ENCODE measurements around the gene SPAG6. TPM values are rescaled to one million over a fixed set of nuclear protein-coding genes. Genes with fewer than 3 reads are reported as not detected.

SPAG6 gene
- total and polyA plus RNA-seq, 9 of the 15 experiments (the other 6 are each of a cell fraction or from before 2014, with no cell fraction given): 3.5 to 23.1 (median 11.8) TPM

DNA sequence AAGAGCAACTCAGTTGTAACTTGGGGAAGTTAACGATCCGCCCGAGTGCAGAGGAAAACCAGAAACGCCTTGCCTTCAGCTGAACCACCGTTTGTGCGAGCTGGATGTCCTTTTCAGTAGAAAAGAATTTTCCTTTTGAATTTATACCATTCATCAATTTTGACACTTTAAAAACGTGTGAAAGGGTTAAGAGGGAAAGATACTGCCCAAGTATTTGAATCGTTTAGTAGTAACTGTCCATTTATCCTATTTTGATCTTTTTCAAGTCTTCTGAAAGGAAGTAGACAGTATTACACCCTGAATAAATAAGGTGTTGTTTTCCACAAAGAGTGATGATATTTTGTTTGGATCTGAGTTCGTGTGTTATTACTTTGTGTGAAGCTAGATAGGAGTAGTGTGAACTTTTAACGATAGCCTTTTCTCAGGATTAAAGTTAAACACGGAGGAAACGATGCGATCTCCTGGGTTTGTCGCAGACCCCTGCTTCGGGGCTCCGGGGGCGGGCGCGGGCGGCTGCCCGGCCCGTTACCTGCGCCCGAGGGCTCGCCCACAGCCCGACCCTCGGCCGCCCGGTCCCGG, 25.2 kb upstream of the SPAG6 start (continued):
- TF ChIP-seq UBTF (IDR thresholded peaks at IDR 0.05; ENCODE audit: borderline replicate concordance in 1 of 2, low read depth in 2 of 2, low read length in 2 of 2): peak; percentile 28 to 71; a peak in 1 of 4 replicates
- peak; percentile 39; the same call in 1 of the 2 replicates for TF ChIP-seq RBFOX2 (IDR thresholded peaks at IDR 0.05; ENCODE audit: low read depth, low read length)
- TF ChIP-seq ZNF584 (CRISPR knock-in tag; IDR thresholded peaks at IDR 0.05; ENCODE audit: low read depth): no peak
- no peak for TF ChIP-seq RBM39 (optimal IDR thresholded peaks at IDR 0.05; ENCODE audit: low read depth, low read length)
- TF ChIP-seq, protein P1, sequence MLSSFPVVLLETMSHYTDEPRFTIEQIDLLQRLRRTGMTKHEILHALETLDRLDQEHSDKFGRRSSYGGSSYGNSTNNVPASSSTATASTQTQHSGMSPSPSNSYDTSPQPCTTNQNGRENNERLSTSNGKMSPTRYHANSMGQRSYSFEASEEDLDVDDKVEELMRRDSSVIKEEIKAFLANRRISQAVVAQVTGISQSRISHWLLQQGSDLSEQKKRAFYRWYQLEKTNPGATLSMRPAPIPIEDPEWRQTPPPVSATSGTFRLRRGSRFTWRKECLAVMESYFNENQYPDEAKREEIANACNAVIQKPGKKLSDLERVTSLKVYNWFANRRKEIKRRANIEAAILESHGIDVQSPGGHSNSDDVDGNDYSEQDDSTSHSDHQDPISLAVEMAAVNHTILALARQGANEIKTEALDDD (IDR thresholded peaks at IDR 0.05): peak; percentile 66
- no peak for TF ChIP-seq CBX3 (IDR thresholded peaks at IDR 0.05; ENCODE audit: borderline replicate concordance in 1 of 2, low read length in 2 of 2)
- TF ChIP-seq ZNF124 (CRISPR knock-in tag; IDR thresholded peaks at IDR 0.05): no peak
- TF ChIP-seq SETDB1 (IDR thresholded peaks at IDR 0.05; ENCODE audit: low read length): no peak
- peak; percentile 8 for TF ChIP-seq ASH1L (IDR thresholded peaks at IDR 0.05; ENCODE audit: borderline replicate concordance, low read depth, partially characterized antibody)
- TF ChIP-seq ARID1B (IDR thresholded peaks at IDR 0.05): 0 out of 2 replicates have a peak, but pooled peaks have one; percentile 17
- TF ChIP-seq SMARCE1 (IDR thresholded peaks at IDR 0.05): 0 out of 2 replicates have a peak, but pooled peaks have one; percentile 45
- TF ChIP-seq ZBTB8A (IDR thresholded peaks at IDR 0.05; ENCODE audit: partially characterized antibody): no peak
- peak; percentile 82 for TF ChIP-seq MEIS2 (IDR thresholded peaks at IDR 0.05; ENCODE audit: partially characterized antibody)
- TF ChIP-seq BCLAF1 (IDR thresholded peaks at IDR 0.05; ENCODE audit: borderline replicate concordance in 1 of 2, control insufficient read depth in 1 of 2, low read depth in 2 of 2, low read length in 1 of 2): no peak
- peak; percentile 51 for TF ChIP-seq POLR2A (conservative IDR thresholded peaks at IDR 0.05)
- TF ChIP-seq, protein P2, sequence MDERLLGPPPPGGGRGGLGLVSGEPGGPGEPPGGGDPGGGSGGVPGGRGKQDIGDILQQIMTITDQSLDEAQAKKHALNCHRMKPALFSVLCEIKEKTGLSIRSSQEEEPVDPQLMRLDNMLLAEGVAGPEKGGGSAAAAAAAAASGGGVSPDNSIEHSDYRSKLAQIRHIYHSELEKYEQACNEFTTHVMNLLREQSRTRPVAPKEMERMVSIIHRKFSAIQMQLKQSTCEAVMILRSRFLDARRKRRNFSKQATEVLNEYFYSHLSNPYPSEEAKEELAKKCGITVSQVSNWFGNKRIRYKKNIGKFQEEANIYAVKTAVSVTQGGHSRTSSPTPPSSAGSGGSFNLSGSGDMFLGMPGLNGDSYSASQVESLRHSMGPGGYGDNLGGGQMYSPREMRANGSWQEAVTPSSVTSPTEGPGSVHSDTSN (CRISPR knock-in tag; IDR thresholded peaks at IDR 0.05; ENCODE audit: low read depth): no peak
- TF ChIP-seq, protein P2 (tag; conservative IDR thresholded peaks at IDR 0.05; ENCODE audit: low read depth): peak; percentile 79
